ENCODE measurements around the gene FBP2. TPM values are rescaled to one million over a fixed set of nuclear protein-coding genes. Genes with fewer than 3 reads are reported as not detected.
A peak's percentile ranks its signal among the peaks of the same experiment; 100 is the strongest.

FBP2 gene
- under 1 TPM; 0.31 to 0.62 TPM for total RNA-seq
- long read RNA-seq = 0 reads

- no peak for DNase-seq
- intact Hi-C loops (cut with DNase I) = no loop called here
- ATAC-seq = peak in 1 of 2 donors; percentile 38
Observed at GRCh38 chr9:94593459-94594345, at the start of gene FBP2. TSS of gene FBP2 (minus strand) at chr9:94593824. CDS start at chr9:94593726, 98 bp downstream.

- DNase-seq (no peak), ATAC-seq (no peak)
- intact Hi-C loops (cut with DNase I) = no loop called here
Observed at GRCh38 chr9:94643176-94643575, 49.6 kb upstream of the FBP2 start.

GRCh38 chr9:94642501-94642900 is 48.9 kb upstream of the FBP2 start:
- DNase-seq (no peak), ATAC-seq (no peak)
- intact Hi-C loops (cut with DNase I) = no loop called here

GRCh38 chr9:94639999-94640376 is 46.4 kb upstream of the FBP2 start:
- intact Hi-C loops (cut with DNase I) = no loop called here
- no peak for ATAC-seq
- no peak for DNase-seq

- intact Hi-C loops (cut with DNase I) = no loop called here
- DNase-seq (peak; percentile 73), ATAC-seq (peak; percentile 77 to 87)
Observed at GRCh38 chr9:94639061-94639998, 45.7 kb upstream of the FBP2 start, which contains the start of gene FBP1. TSS of gene FBP1 (minus strand) at chr9:94639518. CDS start at chr9:94639310, 208 bp downstream.

- no peak for DNase-seq
- ATAC-seq = no peak
- intact Hi-C loops (cut with DNase I) = no loop called here
Observed at GRCh38 chr9:94638335-94639060, 44.9 kb upstream of the FBP2 start.

GRCh38 chr9:94632737-94633136 is 39.1 kb upstream of the FBP2 start:
- ATAC-seq (peak in 1 of 2 donors; percentile 61), DNase-seq (no peak)
- intact Hi-C loops (cut with DNase I) = no loop called here

- DNase-seq (no peak), ATAC-seq (peak in 1 of 2 donors; percentile 66)
- intact Hi-C loops (cut with DNase I) = no loop called here
Observed at GRCh38 chr9:94631599-94631998, 38.0 kb upstream of the FBP2 start.

- ATAC-seq (no peak), DNase-seq (no peak)
- intact Hi-C loops (cut with DNase I) = no loop called here
Observed at GRCh38 chr9:94630833-94631232, 37.2 kb upstream of the FBP2 start.

GRCh38 chr9:94630281-94630680 is 36.7 kb upstream of the FBP2 start:
- DNase-seq = no peak
- intact Hi-C loops (cut with DNase I) = no loop called here
- ATAC-seq = no peak

- intact Hi-C loops (cut with DNase I) = no loop called here
- no peak for DNase-seq
- no peak for ATAC-seq
Observed at GRCh38 chr9:94627287-94627686, 33.7 kb upstream of the FBP2 start.

- intact Hi-C loops (cut with DNase I) = no loop called here
- ATAC-seq (no peak), DNase-seq (no peak)
Observed at GRCh38 chr9:94625835-94626234, 32.2 kb upstream of the FBP2 start.

- intact Hi-C loops (cut with DNase I) = no loop called here
- ATAC-seq (no peak), DNase-seq (no peak)
Observed at GRCh38 chr9:94624629-94625028, 31.0 kb upstream of the FBP2 start.

- intact Hi-C loops (cut with DNase I) = no loop called here
- no peak for DNase-seq
- ATAC-seq = peak in 1 of 2 donors; percentile 14
Observed at GRCh38 chr9:94623253-94623652, 29.6 kb upstream of the FBP2 start.

GRCh38 chr9:94622087-94622800 is 28.6 kb upstream of the FBP2 start:
- intact Hi-C loops (cut with DNase I) = no loop called here
- ATAC-seq (no peak), DNase-seq (no peak)

- ATAC-seq (no peak), DNase-seq (no peak)
- intact Hi-C loops (cut with DNase I) = no loop called here
Observed at GRCh38 chr9:94619026-94619425, 25.4 kb upstream of the FBP2 start.

GRCh38 chr9:94613003-94613402 is 19.4 kb upstream of the FBP2 start:
- ATAC-seq = no peak
- DNase-seq = no peak

GRCh38 chr9:94612071-94612470 is 18.4 kb upstream of the FBP2 start:
- DNase-seq (no peak), ATAC-seq (no peak)
- intact Hi-C loops (cut with DNase I) = no loop called here

More at GRCh38 chr9:94613003-94613402, 19.4 kb upstream of the FBP2 start:
- intact Hi-C loops (cut with DNase I) = no loop called here

GRCh38 chr9:94611638-94612068 is 18.0 kb upstream of the FBP2 start:
- no peak for ATAC-seq
- DNase-seq = no peak
- intact Hi-C loops (cut with DNase I) = no loop called here

Data from left cardiac atrium (tissue), 4 donors.